Gastroesophageal sphincter (tissue), 3 donors: ENCODE measurements around the gene FRMD4B.

Experiments used
- CTCF ChIP-seq, 4 experiments: fragments of 200-600 bp in 2 of 4; fragments of 450-650 bp in 2 of 4; sonication (generic) in 1 of 4; IDR thresholded peaks; one replicate each; pipeline ENCODE4 v1.5.1; 2017 to 2019; ENCODE audit warnings: antibody characterized with exemption in 4 of 4, mild to moderate bottlenecking in 2 of 4, moderate library complexity in 2 of 4
- EP300 ChIP-seq: sonication (generic); formaldehyde crosslinking; IDR thresholded peaks from one replicate; pipeline ENCODE4 v1.6.1; 2017; ENCODE audit warnings: antibody characterized with exemption, mild to moderate bottlenecking
- POLR2A ChIP-seq, 2 donors: fragments of 450-650 bp; IDR thresholded peaks; one replicate each; pipeline ENCODE4 v1.6.1; 2017; ENCODE audit warnings: antibody characterized with exemption in 2 of 2, mild to moderate bottlenecking in 2 of 2, moderate library complexity in 1 of 2
- POLR2AphosphoS5 ChIP-seq: sonication (generic); formaldehyde crosslinking; IDR thresholded peaks from one replicate; pipeline ENCODE4 v1.6.1; 2017; ENCODE audit warnings: antibody characterized with exemption

- TF ChIP-seq POLR2AphosphoS5 (peak; percentile 14), CTCF (IDR thresholded peaks at IDR 0.05) (no peak), POLR2A (IDR thresholded peaks at IDR 0.05) (peak in 1 of 2 donors; percentile 15), EP300 (no peak)
These were observed 65.0 kb downstream of the FRMD4B start for GRCh38 chr3:69320871-69321271.
